GM19452 (cell line): ENCODE measurements around the gene APOO.

ENCODE experiments used
- ATAC-seq: cut with Tn5 transposase; IDR thresholded peaks from one replicate; pipeline ENCODE4 v1.9.1; 2021; ENCODE audit not compliant: unreplicated experiment

Gene APOO

GRCh38 chrX:23907498-23908218 is at the start of gene APOO, which contains the start of gene CXorf58:
Gene APOO (minus strand): TSS chrX:23907938. CDS start chrX:23907702, 236 bp downstream.
Gene CXorf58 (plus strand): TSS chrX:23908006. CDS start chrX:23910303, 2,297 bp downstream.
- peak; percentile 97 for ATAC-seq

GRCh38 chrX:23954396-23954795 is 46.7 kb upstream of the APOO start:
- ATAC-seq: no peak

DNA sequence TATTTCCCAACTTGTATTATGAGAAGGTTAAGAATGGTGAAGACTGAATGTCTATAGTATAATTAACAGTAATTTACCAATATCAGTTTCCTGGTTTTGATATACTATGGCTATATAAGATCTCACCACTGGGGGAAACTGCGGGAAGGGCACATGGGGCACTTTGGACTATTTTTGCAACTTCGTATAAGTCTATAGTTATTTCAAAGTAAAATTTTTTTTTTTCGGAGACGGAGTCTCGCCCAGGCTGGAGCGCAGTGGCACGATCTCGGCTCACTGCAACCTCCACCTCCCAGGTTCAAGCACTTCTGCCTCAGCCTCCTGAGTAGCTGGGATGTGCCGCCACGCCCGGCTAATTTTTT is 46.2 kb upstream of the APOO start:
- ATAC-seq: no peak

DNA sequence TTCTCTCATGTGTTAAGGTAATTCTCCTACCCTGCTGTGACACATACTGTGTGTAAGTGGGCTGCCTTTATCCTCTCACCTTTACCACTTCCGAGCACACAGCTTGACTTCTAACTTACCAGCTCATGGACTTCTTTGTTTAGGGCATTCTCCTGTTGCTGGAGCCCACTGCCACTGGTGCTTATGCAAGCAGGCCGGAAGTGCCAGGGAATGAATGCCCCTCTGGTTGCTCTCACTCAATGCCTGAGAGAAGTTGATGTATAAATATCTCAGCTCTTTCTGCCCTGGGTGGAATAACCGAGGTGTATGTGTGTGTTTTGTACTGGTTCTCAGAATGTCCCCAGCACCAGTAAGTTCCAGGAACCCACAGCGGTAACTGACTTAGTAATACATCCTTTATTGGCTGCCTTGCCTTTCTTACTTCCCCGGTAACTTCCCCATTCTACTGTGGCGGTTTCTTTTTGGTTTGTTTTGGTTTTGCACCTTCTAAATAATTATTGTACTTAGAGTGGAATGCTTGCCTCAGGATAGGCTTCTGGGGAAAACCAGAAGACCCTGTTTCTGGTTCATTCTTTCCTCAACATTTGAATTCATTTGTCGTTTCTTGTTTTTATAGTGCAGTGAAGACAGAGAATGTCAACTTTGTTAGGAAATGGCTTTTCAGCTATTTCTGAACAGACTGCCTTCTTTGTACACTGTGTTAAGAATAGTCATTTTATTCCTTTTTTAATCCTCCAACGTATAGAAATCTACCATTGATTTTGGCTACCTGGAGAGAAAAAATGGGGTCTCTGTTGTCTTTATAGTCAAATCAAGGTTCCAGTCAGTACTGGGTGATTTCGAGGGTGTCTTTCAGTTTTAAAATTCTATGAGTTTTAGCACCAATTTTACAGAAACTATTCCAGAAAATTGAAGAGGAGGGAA is 45.5 kb upstream of the APOO start:
- ATAC-seq: peak; percentile 95

DNA sequence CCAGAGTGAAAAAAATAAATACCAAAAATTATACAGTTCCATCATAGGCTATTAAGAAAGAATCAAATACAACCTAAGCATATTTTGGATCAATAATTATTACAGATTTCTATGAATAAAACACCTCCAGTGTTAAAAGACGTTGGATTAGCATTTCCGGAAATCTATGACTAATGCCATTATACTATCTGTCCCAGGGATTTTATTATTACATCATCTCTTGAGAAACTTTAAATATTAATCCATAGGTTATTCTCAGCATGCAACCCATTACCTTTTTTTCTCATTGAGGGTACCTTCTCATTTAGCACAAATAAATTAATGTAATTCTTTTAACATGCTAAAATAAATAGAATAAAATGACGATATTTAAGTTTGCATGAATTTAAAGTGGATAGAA is 44.7 kb upstream of the APOO start:
- ATAC-seq: no peak

DNA sequence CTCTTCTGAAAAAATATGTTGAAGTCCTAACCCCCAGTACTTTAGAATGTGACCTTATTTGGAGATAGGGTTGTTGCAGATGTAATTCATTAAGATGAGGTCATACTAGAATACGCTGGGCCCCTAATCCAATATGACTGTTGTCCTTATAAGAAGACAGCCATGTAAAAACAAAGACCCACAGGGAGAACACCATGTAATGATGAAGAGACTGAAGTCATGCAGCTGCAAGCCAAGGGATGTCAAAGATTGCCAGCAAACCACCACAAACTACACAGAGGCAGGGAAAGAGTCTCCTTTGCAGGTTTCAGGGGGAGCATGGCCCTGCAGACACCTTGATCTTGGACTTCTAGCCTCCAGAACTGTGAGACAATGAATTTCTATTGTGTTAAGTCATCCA is 37.5 kb upstream of the APOO start:
- no peak for ATAC-seq

GRCh38 chrX:23944234-23944633 is 36.5 kb upstream of the APOO start:
- no peak for ATAC-seq

DNA sequence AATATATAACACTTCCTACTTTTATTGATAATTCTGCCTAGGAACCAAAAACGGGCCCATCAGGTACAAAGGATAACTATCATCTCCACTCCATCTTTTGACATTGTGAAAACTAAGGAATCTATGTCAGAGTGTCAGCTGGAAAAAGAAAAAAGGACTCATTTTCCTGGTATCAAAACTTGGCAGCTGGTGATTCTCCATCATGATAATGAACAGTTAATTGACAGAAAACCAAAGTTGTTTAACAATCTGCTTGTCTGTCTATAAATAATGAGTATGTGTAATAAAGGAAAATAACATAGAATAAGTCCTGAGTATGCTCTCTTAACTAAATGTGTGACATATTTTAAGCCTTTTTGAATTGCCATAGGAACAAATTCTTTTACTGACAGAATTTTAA is 31.5 kb upstream of the APOO start:
- no peak for ATAC-seq

- ATAC-seq: no peak
Observed at GRCh38 chrX:23938690-23939089, 31.0 kb upstream of the APOO start.

DNA sequence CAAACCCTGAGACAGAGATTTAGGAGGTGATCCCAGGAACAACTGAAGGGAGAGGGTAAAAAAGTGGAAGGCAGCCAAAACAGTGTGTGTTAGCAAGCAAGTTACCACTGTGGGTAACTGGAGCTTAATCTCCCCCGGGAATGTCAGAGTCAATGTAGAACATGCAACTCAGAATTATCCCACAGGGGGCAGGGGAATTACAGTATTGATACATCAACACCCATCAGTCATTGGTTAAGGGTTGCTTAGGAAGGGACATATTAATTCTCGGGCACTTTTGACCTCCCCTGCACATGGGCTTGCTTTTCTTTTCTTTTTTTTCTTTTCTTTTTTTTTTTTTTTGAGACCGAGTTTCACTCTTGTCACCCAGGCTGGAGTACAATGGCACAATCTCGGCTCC is 29.4 kb upstream of the APOO start:
- ATAC-seq: no peak

DNA sequence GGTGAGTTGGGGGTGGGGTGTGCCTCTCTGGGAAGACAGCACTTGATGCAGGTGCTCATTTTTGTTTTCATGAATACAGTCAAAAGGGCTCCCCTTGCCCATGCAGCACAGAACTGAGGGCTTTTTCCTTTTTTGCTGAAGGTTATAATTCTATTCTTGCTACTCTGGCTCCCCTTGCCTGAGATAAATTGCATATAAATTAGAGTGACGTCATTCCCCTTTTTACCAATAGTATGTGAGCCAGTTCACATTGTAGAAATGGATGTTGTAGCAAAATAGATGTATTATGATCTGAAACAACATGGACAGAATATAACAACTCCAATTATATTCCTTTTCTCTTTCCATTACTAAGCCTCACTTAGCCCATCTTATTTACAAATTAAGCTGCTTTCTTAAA is 28.4 kb upstream of the APOO start:
- no peak for ATAC-seq

DNA sequence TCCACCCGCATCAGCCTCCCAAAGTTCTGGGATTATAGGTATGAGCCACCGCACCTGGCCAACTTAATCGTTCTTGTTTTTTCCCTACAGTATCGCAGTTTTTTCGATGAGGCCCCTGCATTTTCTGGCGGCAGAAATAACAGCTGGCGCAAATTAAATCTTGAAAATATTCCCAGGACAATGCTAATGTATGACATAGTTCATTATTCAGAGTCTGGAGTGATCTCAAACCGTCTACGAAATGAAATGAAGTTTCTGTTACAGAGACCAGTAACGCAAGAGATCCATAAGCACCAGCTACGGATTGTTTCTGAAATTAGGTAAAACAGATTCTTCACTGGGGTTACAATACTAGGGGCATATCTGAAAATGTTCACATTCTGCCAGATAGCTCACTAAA is 27.4 kb upstream of the APOO start:
- no peak for ATAC-seq

DNA sequence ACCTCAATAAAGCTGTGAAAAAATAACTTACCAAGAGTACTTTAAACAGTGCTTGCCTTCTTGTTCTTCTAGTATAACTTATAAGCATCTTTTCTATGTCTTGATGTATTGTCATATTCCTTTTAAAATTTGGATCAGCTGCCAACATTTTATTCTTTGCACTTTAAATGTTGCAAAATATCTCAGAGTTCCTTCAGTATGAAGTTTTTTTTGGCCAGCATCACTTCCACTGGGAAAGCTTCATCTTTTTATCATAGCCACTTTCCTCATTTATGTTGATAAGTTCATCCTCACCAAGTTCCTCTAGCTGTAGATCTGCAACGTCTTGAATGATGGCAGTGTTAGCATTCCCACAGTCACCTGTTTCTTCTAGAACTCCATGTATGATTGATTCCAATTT is 24.3 kb upstream of the APOO start:
- ATAC-seq: no peak

GRCh38 chrX:23930894-23931604 is 23.3 kb upstream of the APOO start:
- no peak for ATAC-seq

DNA sequence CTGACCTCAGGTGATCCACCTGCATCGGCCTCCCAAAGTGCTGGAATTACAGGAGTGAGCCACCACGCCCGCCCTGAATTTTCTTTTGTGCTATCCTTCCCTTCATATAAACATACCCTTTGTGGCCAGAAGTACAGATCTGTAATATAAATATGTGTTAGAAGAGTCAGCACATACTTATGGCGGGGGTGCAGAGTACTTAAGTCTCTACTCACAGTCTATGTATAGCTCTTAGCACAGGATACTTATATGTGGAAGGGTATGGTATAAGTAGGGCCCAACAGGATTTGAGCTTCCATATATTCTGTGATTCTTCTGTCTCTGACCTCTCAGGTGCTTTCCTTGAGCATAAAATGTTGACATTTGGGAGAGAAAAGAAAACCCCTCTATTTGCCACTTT is 18.3 kb upstream of the APOO start:
- ATAC-seq: no peak

GRCh38 chrX:23919706-23920320 is 12.1 kb upstream of the APOO start:
- no peak for ATAC-seq

DNA sequence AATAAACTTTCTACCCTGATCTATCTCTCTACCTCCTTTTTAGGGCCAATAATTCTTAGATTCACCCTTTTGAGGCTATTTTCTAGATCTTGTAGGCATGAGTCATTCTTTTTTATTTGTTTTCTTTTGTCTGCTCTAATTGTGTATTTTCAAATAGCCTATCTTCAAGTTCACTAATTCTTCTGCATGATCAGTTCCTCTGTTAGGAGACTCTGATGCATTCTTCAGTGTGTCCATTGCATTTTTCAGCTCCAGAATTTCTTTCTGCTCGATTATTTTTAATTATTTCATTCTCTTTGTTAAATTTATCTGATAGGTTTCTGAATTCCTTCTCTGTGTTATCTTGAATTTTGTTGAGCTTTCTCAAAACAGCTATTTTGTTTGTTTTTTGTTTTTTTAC is 11.4 kb upstream of the APOO start:
- ATAC-seq: no peak

DNA sequence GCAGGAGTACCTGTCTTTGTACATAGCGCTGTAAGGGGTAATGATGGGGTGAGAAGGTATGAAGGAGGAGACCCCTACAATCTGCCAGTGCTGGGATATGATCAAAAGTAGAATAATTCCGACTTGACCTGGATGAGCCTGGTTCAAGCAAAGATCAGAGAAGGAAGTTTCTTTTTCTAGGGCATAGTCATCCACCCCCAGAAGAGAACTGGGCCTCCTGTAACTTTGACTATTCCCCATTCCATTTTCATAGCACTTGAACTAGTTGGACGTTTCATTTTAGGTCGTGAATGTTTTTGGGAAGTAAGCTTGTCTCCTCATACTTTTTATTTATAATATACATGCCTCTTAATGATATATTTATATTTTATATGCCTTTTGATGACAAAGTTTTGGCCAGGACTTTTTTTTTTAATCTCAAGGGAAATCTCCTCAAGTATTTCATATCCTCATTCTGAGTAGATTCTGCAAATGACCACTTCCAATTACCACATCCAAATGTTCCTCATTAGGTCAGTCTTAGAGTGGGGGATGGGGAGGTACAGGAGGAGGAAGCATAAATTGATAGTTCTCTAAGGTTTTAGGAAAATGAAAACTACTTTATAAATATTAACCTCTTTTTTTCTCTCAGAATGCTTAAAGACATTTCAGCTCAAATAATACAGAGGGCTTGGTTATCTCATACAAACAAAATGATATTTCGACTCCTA is 3.5 kb upstream of the APOO start:
- ATAC-seq: no peak

DNA sequence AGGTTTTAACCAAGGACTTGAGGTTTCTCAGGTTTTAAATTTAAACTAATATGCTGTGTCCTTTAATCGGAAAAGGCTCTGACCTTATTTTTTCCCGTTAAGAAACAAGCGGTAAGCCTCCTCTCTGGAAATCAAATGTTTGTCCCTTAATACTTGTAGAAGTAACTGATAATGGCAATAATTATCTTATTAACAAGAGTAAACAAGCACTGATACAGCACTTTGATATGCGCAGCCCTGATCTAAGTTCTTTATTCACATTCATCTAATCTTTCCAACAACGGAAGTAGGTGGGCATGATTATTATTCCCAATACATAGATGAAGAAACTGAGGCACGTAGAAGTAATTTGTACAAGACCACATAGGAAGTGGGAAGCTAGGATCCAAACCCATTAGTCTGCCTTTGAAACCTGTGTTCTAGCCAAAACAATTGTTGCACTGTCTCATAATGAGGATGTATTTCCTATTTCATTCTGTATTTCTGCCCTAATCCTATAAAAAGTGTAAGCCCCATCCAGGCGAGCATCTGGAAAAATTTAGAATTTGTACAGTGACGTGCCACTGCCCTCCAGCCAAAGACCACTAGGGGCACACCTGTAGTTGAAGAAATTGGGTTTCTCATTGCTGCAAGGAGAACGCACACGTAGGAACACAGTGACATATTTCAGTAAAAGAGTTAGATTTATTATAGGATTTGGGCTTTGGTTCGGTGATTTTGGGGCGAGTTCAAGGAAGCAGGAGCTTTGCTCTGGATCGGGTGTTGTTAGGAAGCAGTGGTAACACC is 674 bp upstream of the APOO start:
- ATAC-seq: no peak

- no peak for ATAC-seq
Observed at GRCh38 chrX:23907111-23907497, 634 bp downstream of the APOO start.
